Measurements from ENCODE around the gene BTBD1. TPM values are rescaled to one million over a fixed set of nuclear protein-coding genes. Genes with fewer than 3 reads are reported as not detected.
A peak's percentile ranks its signal among the peaks of the same experiment; 100 is the strongest.

BTBD1 gene
- total RNA-seq, 2 experiments from 2014 or later: 92.6 to 99.5 TPM

- intact Hi-C loops (cut with micrococcal nuclease; ENCODE audit: unreplicated experiment): loop anchor here (5.0 kb wide), 1 partner anchor 300 kb away; the partner anchor contains the start of genes FSD2 and WHAMM
- Histone ChIP-seq H4K20me1 (ENCODE audit: insufficient read depth, low read length) (no peaks in the 10 kb centered on the region), H3K79me2 (ENCODE audit: insufficient read depth, low read depth, low read length) (no peaks in the 10 kb centered on the region), H2AFZ (ENCODE audit: low read length) (peak within 1 kb of the TSS; percentile 88), H3K9me3 (ENCODE audit: low read length) (no peaks in the 10 kb centered on the region), H3K4me1 (ENCODE audit: insufficient read depth, low read length, poor library complexity, severe bottlenecking) (peaks cover 23% of the 10 kb centered on the region), H3K27ac (ENCODE audit: low read depth, low read length, poor library complexity, severe bottlenecking) (peak within 1 kb of the TSS; percentile 74), H3K4me2 (ENCODE audit: low read length) (peak within 1 kb of the TSS; percentile 82), H3K9me2 (ENCODE audit: insufficient read depth, low read length) (no peaks in the 10 kb centered on the region), H3K36me3 (ENCODE audit: insufficient read depth, low read length) (no peaks in the 10 kb centered on the region), H3K4me3 (ENCODE audit: low read depth, low read length, poor library complexity, severe bottlenecking) (peak within 1 kb of the TSS; percentile 74)
- DNase-seq (ENCODE audit: low spot score): peak; percentile 69
- POLR2A ChIA-PET: interaction anchor here (0.7 to 3.0 kb wide), 5 partner anchors 8 to 160 kb away, joined by 3 to 17 read pairs (median 3); partner anchors contain the start of gene BTBD1
- TF ChIP-seq, protein P1, sequence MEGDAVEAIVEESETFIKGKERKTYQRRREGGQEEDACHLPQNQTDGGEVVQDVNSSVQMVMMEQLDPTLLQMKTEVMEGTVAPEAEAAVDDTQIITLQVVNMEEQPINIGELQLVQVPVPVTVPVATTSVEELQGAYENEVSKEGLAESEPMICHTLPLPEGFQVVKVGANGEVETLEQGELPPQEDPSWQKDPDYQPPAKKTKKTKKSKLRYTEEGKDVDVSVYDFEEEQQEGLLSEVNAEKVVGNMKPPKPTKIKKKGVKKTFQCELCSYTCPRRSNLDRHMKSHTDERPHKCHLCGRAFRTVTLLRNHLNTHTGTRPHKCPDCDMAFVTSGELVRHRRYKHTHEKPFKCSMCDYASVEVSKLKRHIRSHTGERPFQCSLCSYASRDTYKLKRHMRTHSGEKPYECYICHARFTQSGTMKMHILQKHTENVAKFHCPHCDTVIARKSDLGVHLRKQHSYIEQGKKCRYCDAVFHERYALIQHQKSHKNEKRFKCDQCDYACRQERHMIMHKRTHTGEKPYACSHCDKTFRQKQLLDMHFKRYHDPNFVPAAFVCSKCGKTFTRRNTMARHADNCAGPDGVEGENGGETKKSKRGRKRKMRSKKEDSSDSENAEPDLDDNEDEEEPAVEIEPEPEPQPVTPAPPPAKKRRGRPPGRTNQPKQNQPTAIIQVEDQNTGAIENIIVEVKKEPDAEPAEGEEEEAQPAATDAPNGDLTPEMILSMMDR (conservative IDR thresholded peaks at IDR 0.05; ENCODE audit: low read length): peak; percentile 34; the same call in 1 of the 2 replicates
- no peak for TF ChIP-seq EZH2phosphoT487 (IDR thresholded peaks at IDR 0.05; ENCODE audit: borderline replicate concordance, low read depth, low read length)
- no TSS peak for BruUV-seq (replicated peaks)
- CTCF ChIA-PET (ENCODE audit: unreplicated experiment): interaction anchor here (0.6 kb wide), 1 partner anchor 136 kb away, joined by 3 read pairs; no protein-coding TSS in a partner anchor
Observed at GRCh38 chr15:83106994-83107840, 40.2 kb upstream of the BTBD1 start, which contains the start of gene TM6SF1. Gene TM6SF1, plus strand, starts transcription at chr15:83107645. Its CDS starts 36 bp downstream, at chr15:83107681.

DNA sequence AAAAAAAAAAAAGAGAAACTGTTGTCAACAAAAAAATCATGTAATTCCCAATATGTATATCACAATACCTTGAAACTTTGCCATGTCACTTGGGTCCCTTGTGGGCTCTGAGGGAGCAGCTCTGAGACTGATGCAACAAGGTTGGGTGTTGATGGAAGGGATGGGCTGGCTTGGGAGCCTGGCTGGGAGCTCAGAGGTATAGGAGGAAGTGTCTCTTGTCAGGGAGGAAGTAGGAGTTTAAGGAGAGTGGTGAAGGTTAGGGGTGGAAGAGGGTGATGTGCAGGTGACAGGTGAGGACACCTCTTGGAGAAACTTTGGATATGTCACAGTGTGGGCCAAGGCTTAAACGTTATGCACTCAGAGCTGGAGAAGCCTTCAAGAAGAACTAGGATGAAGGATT, 38.4 kb upstream of the BTBD1 start:
- no peak overlapping the region for H3K4me2 ChIP-seq (ENCODE audit: low read length)
- no peaks in the 10 kb centered on the region for H3K36me3 ChIP-seq (ENCODE audit: insufficient read depth, low read length)
- H3K9me2 ChIP-seq (ENCODE audit: insufficient read depth, low read length): no peaks in the 10 kb centered on the region
- no peak overlapping the region for H2AFZ ChIP-seq (ENCODE audit: low read length)
- no peak overlapping the region for H3K4me3 ChIP-seq (ENCODE audit: low read depth, low read length, poor library complexity, severe bottlenecking)
- no TSS peak for BruUV-seq (replicated peaks)
- no peaks in the 10 kb centered on the region for H3K9me3 ChIP-seq (ENCODE audit: low read length)
- H3K79me2 ChIP-seq (ENCODE audit: insufficient read depth, low read depth, low read length): no peaks in the 10 kb centered on the region
- no peaks in the 10 kb centered on the region for H4K20me1 ChIP-seq (ENCODE audit: insufficient read depth, low read length)
- no peak for DNase-seq (ENCODE audit: low spot score)
- intact Hi-C loops (cut with micrococcal nuclease; ENCODE audit: unreplicated experiment): loop anchor here (5.0 kb wide), 1 partner anchor 298 kb away; the partner anchor contains the start of genes FSD2 and WHAMM
- POLR2A ChIA-PET: interaction anchor here (0.8 to 3.0 kb wide), 4 partner anchors 14 to 119 kb away, joined by 3 to 17 read pairs (median 4); partner anchors contain the start of genes BTBD1 and RAMAC
- no peak for TF ChIP-seq EZH2phosphoT487 (IDR thresholded peaks at IDR 0.05; ENCODE audit: borderline replicate concordance, low read depth, low read length)
- TF ChIP-seq, protein P1 (conservative IDR thresholded peaks at IDR 0.05; ENCODE audit: low read length): no peak
- H3K4me1 ChIP-seq (ENCODE audit: insufficient read depth, low read length, poor library complexity, severe bottlenecking): peaks cover 23% of the 10 kb centered on the region
- no peak overlapping the region for H3K27ac ChIP-seq (ENCODE audit: low read depth, low read length, poor library complexity, severe bottlenecking)
- CTCF ChIA-PET (ENCODE audit: unreplicated experiment): no interaction called here

All from OCI-LY7 (cell line).